Osteocyte (in vitro differentiated cells): Measurements from ENCODE around the gene KCNK10. TPM values are rescaled to one million over a fixed set of nuclear protein-coding genes. Genes with fewer than 3 reads are reported as not detected.

Experiments
- DNase-seq: peaks from one replicate; pipeline ENCODE4 v3.0.0; 2021; ENCODE audit warnings: mixed read lengths; ENCODE audit not compliant: unreplicated experiment; ENCODE audit errors: extremely low spot score
- H3K27ac Mint-ChIP-seq: one replicate; pipeline ENCODE4 v1.8.0; 2021; ENCODE audit warnings: mild to moderate bottlenecking, mixed read lengths; ENCODE audit not compliant: unreplicated experiment
- H3K27me3 Mint-ChIP-seq: one replicate; pipeline ENCODE4 v1.8.0; 2021; ENCODE audit warnings: mixed read lengths; ENCODE audit not compliant: unreplicated experiment
- H3K36me3 Mint-ChIP-seq: one replicate; pipeline ENCODE4 v1.8.0; 2021; ENCODE audit warnings: mixed read lengths; ENCODE audit not compliant: unreplicated experiment
- H3K4me1 Mint-ChIP-seq: one replicate; pipeline ENCODE4 v1.8.0; 2021; ENCODE audit warnings: mixed read lengths; ENCODE audit not compliant: unreplicated experiment
- H3K4me3 Mint-ChIP-seq: one replicate; pipeline ENCODE4 v1.8.0; 2021; ENCODE audit warnings: mild to moderate bottlenecking, moderate library complexity, mixed read lengths; ENCODE audit not compliant: unreplicated experiment
- H3K9me3 Mint-ChIP-seq: one replicate; pipeline ENCODE4 v1.8.0; 2021; ENCODE audit warnings: mixed read lengths; ENCODE audit not compliant: unreplicated experiment
- total RNA-seq: library from RNA; stranded (reverse); gene quantifications from 2 replicates; pipeline ENCODE4 v1.2.1, GENCODE V29; 2021
- TF ChIP-seq, protein P1 (sequence below): fragments of 200-600 bp; sonication (generic); IDR thresholded peaks from 2 replicates; pipeline ENCODE4 v1.5.0; 2021; ENCODE audit warnings: antibody characterized with exemption, mild to moderate bottlenecking, moderate library complexity

The KCNK10 gene
- total RNA-seq, 1 donor from 2014 or later, result not detected

DNA sequence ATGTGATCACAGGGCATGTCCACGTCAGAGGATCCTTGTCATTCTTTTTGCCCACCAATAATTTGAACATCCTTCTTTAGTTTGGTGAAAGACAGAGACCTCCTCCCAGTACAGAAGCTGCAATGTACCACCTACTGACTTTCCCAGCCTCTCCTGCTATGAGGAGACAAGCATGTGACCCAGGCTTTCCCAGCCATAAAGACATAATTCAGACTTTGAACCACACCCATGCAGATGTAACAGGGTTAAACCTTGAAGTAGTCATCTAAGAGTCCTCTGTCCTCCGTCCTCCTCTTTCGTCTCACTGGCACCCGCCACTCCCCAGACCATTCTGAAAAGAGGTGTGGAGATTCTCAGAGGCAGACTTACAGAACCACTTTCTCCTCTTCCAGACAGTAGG lies 120.8 kb downstream of the KCNK10 start:
- no peaks in the 10 kb centered on the region for H3K4me1 Mint-ChIP-seq
- no peaks in the 10 kb centered on the region for H3K36me3 Mint-ChIP-seq
- no peak for DNase-seq
- TF ChIP-seq, protein P1, sequence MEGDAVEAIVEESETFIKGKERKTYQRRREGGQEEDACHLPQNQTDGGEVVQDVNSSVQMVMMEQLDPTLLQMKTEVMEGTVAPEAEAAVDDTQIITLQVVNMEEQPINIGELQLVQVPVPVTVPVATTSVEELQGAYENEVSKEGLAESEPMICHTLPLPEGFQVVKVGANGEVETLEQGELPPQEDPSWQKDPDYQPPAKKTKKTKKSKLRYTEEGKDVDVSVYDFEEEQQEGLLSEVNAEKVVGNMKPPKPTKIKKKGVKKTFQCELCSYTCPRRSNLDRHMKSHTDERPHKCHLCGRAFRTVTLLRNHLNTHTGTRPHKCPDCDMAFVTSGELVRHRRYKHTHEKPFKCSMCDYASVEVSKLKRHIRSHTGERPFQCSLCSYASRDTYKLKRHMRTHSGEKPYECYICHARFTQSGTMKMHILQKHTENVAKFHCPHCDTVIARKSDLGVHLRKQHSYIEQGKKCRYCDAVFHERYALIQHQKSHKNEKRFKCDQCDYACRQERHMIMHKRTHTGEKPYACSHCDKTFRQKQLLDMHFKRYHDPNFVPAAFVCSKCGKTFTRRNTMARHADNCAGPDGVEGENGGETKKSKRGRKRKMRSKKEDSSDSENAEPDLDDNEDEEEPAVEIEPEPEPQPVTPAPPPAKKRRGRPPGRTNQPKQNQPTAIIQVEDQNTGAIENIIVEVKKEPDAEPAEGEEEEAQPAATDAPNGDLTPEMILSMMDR, result no peak
- H3K4me3 Mint-ChIP-seq, result no peak overlapping the region
- H3K27ac Mint-ChIP-seq, result no peak overlapping the region
- no peaks in the 10 kb centered on the region for H3K9me3 Mint-ChIP-seq
- no peaks in the 10 kb centered on the region for H3K27me3 Mint-ChIP-seq

DNA sequence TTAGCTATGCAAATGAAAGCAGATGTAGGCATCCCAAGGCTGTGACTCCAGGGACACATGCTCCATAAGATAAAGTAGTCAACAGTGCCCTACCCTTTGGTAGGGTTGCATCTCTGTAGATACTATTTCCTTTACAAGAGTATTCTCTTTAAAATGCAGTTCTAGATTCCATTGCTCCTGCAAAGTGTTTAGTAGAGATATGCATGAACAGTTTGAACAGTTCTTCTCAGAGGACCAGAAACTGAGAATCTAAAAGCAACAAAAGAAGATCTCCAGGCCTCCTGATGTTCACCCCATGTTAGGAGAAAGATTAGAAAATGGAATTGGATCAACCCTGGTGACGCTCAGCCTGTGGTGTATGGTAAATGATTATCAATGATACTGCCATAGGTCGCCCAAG lies 121.2 kb downstream of the KCNK10 start:
- no peak overlapping the region for H3K27ac Mint-ChIP-seq
- H3K4me1 Mint-ChIP-seq, result no peaks in the 10 kb centered on the region
- no peaks in the 10 kb centered on the region for H3K27me3 Mint-ChIP-seq
- H3K9me3 Mint-ChIP-seq, result no peaks in the 10 kb centered on the region
- no peak for DNase-seq
- TF ChIP-seq, protein P1, result no peak
- no peaks in the 10 kb centered on the region for H3K36me3 Mint-ChIP-seq
- no peak overlapping the region for H3K4me3 Mint-ChIP-seq

DNA sequence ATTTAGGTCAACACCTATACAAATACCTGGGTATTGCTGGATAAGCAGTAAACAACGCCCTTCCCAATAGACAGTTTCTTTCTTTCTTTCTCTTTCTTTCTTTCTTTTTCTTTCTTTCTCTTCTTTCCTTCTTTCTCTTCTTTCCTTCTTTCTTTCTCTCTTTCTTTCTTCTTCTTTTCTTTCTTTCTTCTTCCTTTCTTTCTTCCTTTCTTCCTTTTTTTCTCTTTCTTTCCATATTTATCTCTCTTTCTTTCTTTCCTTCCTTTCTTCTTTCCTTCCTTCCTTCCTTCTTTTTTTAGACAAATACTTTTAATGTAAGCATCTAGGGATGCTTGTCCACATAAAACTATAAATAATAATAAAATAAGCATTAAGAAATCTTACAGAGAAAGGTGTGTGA lies 123.2 kb downstream of the KCNK10 start:
- Mint-ChIP-seq H3K4me3 (no peak overlapping the region), H3K36me3 (no peaks in the 10 kb centered on the region), H3K27ac (no peak overlapping the region), H3K4me1 (no peaks in the 10 kb centered on the region), H3K27me3 (peaks cover 2% of the 10 kb centered on the region), H3K9me3 (no peaks in the 10 kb centered on the region)
- DNase-seq, result no peak
- TF ChIP-seq, protein P1, result no peak

DNA sequence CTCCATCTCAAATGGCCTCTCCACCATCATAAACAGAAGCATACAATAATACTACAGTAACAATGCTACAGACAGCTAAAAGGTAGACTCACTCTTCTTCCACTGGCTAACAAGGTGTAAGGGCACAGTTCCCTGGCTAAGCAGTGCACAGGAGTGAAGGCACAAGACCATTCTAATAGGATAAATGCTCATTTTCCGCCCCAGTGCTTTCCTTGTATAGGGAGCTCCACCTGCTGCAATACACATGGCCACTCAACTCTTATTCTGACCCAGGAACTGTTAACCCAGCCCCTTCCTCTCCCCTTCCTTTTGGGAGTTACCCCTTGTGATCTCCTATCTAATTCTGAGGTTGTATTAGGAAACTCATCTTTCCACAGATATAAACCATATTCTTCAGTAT lies 124.6 kb downstream of the KCNK10 start:
- no peak overlapping the region for H3K27ac Mint-ChIP-seq
- no peaks in the 10 kb centered on the region for H3K4me1 Mint-ChIP-seq

DNA sequence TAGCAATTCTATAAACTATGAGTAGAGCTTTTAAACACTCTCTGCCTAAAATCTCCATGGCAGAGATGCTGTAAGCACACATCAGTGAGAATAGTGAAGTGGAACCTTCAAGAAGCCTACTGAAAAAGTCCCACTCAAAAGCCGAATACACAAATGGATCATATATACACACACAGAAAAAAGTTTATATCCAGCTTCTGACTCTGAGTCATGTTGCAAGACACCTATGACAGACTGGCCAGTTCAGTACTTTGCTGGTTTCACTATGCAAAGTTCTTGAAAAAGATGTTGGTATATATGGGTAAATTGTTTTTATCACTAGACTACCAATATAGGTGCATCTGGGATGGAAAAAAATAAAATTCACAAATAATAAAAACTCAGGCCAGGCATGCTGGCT lies 126.1 kb downstream of the KCNK10 start:
- no peak overlapping the region for H3K4me3 Mint-ChIP-seq
- TF ChIP-seq, protein P1, result no peak
- H3K36me3 Mint-ChIP-seq, result no peaks in the 10 kb centered on the region
- no peak for DNase-seq
- no peaks in the 10 kb centered on the region for H3K4me1 Mint-ChIP-seq
- H3K9me3 Mint-ChIP-seq, result no peaks in the 10 kb centered on the region
- H3K27me3 Mint-ChIP-seq, result peaks cover 5% of the 10 kb centered on the region
- H3K27ac Mint-ChIP-seq, result no peak overlapping the region

More for the DNA sequence above, 124.6 kb downstream of the KCNK10 start:
- H3K4me3 Mint-ChIP-seq, result no peak overlapping the region
- TF ChIP-seq, protein P1, result no peak
- H3K36me3 Mint-ChIP-seq, result no peaks in the 10 kb centered on the region
- H3K9me3 Mint-ChIP-seq, result no peaks in the 10 kb centered on the region
- peaks cover 5% of the 10 kb centered on the region for H3K27me3 Mint-ChIP-seq
- DNase-seq, result no peak
